ENCODE results near the gene F2R.

DNA sequence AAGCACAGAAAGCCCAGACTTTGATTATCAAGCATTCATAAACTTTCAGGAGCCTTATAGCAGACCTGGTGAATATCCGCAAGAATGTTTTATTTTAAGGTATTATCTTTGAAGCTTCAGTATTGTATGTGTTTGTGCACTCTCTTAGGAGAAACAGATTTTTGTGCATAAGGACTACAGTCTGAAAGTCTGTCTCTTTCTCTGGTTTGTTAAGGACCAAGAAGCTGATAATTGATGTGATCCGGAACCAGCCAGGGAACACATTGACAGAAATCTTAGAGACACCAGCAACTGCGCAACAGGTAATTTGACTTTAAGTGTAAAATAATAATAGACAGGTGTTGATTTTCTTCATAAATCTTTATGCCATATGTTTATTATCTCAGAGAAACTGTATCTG lies 22.8 kb upstream of the F2R start:
- no peak for TF ChIP-seq GATA2 (IDR thresholded peaks at IDR 0.05; ENCODE audit: low read depth, low read length)
- TF ChIP-seq GATA3 (IDR thresholded peaks at IDR 0.05; ENCODE audit: low read depth, low read length): no peak
